HCT116 (cell line): ENCODE data around the gene WFDC1. TPM values are rescaled to one million over a fixed set of nuclear protein-coding genes. Genes with fewer than 3 reads are reported as not detected.

ENCODE experiments used
- ATAC-seq: fragments of 200-7000 bp; cut with Tn5 transposase; 2 replicates; pipeline ENCODE4 v1.9.1; 2020; ENCODE audit warnings: mild to moderate bottlenecking, moderate library complexity
- BruUV-seq: library from RNA; stranded (reverse); fragments of 400-500 nt; replicated peaks from 2 replicates; lab custom pipeline; 2021; lab: Mats Ljungman, UMichigan
- CTCF ChIA-PET: fragments of 300-600 bp; sonication (Branson Sonifier 250); formaldehyde crosslinking; loops from one replicate; lab custom pipeline; 2021; ENCODE audit warnings: antibody characterized with exemption; lab: Charles Lee
- POLR2A ChIA-PET: fragments of 300-600, 350-600 bp; sonication (Branson Sonifier 250); formaldehyde crosslinking; loops from one replicate; lab custom pipeline; 2021; ENCODE audit warnings: antibody characterized with exemption; lab: Charles Lee
- RAD21 ChIA-PET, 2 experiments: fragments of 300-600 bp; sonication (Branson Sonifier 250); formaldehyde crosslinking; loops; one replicate each; lab custom pipeline; 2023; ENCODE audit warnings: low total read pairs in 2 of 2; ENCODE audit not compliant: uncharacterized antibody in 2 of 2, unreplicated experiment in 2 of 2, low non-redundant PET in 1 of 2; lab: Charles Lee
- DNase-seq: peaks from one replicate; pipeline ENCODE4 v3.0.0-alpha.2; 2010; ENCODE audit warnings: low read depth, low spot score
- H2AFZ ChIP-seq: fragments of 200-600 bp; shearing (Covaris generic), sonication (generic); 2 replicates; pipeline ENCODE4 v1.6.1; 2017; ENCODE audit warnings: low read depth, mixed run types, mixed read lengths, antibody characterized with exemption, low read length; ENCODE audit not compliant: poor library complexity, severe bottlenecking
- H3K27ac ChIP-seq: 2 replicates; pipeline ENCODE4 v1.5.1; 2012; ENCODE audit warnings: low read depth, low read length
- H3K27me3 ChIP-seq: fragments of 200-600 bp; sonication (generic); 2 replicates; pipeline ENCODE4 v1.6.1; 2016; ENCODE audit warnings: mixed run types, low read length, mixed read lengths; ENCODE audit not compliant: insufficient read depth
- H3K36me3 ChIP-seq, 2 experiments: fragments of 200-500 bp in 1 of 2; fragments of 200-600 bp in 1 of 2; sonication (Bioruptor generic) in 1 of 2; sonication (generic) in 1 of 2; 2 replicates each; pipeline versions ENCODE4 v1.5.1 to v1.6.1; 2014 to 2016; ENCODE audit warnings: low read length in 2 of 2, inconsistent platforms in 1 of 2, mixed read lengths in 1 of 2, mixed run types in 1 of 2; ENCODE audit not compliant: insufficient read depth in 2 of 2, control insufficient read depth in 1 of 2
- H3K4me1 ChIP-seq, 2 experiments: fragments of 200-600 bp in 1 of 2; sonication (generic) in 1 of 2; 2 replicates each; pipeline versions ENCODE4 v1.5.1 to v1.6.1; 2012 to 2017; ENCODE audit warnings: low read length in 2 of 2, inconsistent platforms in 1 of 2, mild to moderate bottlenecking in 1 of 2, mixed read lengths in 1 of 2, mixed run types in 1 of 2, moderate library complexity in 1 of 2; ENCODE audit not compliant: insufficient read depth in 2 of 2, control insufficient read depth in 1 of 2
- H3K4me2 ChIP-seq: fragments of 200-600 bp; sonication (generic); 2 replicates; pipeline ENCODE4 v1.6.1; 2017; ENCODE audit warnings: mixed run types, low read length, mixed read lengths
- H3K4me3 ChIP-seq, 2 experiments: fragments of 200-600 bp in 1 of 2; sonication (generic) in 1 of 2; replicated peaks in 1 of 2; 2 replicates each; pipeline ENCODE4 v1.5.1; 2011 to 2016; ENCODE audit warnings: low read length in 2 of 2, control low read depth in 1 of 2, low read depth in 1 of 2, mild to moderate bottlenecking in 1 of 2, mixed read lengths in 1 of 2, mixed run types in 1 of 2
- H3K79me2 ChIP-seq: fragments of 200-600 bp; sonication (generic); 2 replicates; pipeline ENCODE4 v1.6.1; 2017; ENCODE audit warnings: mild to moderate bottlenecking, mixed run types, low read length, moderate library complexity, mixed read lengths; ENCODE audit not compliant: insufficient read depth
- H3K9ac ChIP-seq: fragments of 200-600 bp; sonication (generic); 2 replicates; pipeline ENCODE4 v1.6.1; 2016; ENCODE audit warnings: low read length, mixed read lengths
- H3K9me2 ChIP-seq: fragments of 200-600 bp; sonication (generic), shearing (Covaris generic); 2 replicates; pipeline ENCODE4 v1.6.1; 2017; ENCODE audit warnings: mixed run types, mild to moderate bottlenecking, moderate library complexity; ENCODE audit not compliant: insufficient read depth
- H3K9me3 ChIP-seq, 2 experiments: fragments of 200-500 bp in 1 of 2; fragments of 200-600 bp in 1 of 2; sonication (Bioruptor generic) in 1 of 2; sonication (generic) in 1 of 2; 2 replicates each; pipeline ENCODE4 v1.6.1; 2014 to 2017; ENCODE audit warnings: low read length in 2 of 2, mixed read lengths in 2 of 2, inconsistent platforms in 1 of 2, low read depth in 1 of 2, mild to moderate bottlenecking in 1 of 2, mixed run types in 1 of 2, moderate library complexity in 1 of 2; ENCODE audit not compliant: control insufficient read depth in 1 of 2, insufficient read depth in 1 of 2
- H4K20me1 ChIP-seq: fragments of 200-600 bp; sonication (generic), shearing (Covaris generic); 2 replicates; pipeline ENCODE4 v1.6.1; 2017; ENCODE audit warnings: mixed run types, mild to moderate bottlenecking, moderate library complexity; ENCODE audit not compliant: insufficient read depth
- CBX3 ChIP-seq: IDR thresholded peaks from 2 replicates; pipeline ENCODE4 v1.6.1; 2012; ENCODE audit warnings: low read depth
- CEBPB ChIP-seq: IDR thresholded peaks from 2 replicates; pipeline ENCODE4 v1.6.1; 2012; ENCODE audit warnings: low read depth
- EGR1 ChIP-seq: IDR thresholded peaks from 2 replicates; pipeline ENCODE4 v1.6.1; 2012; ENCODE audit warnings: low read depth
- ELF1 ChIP-seq: IDR thresholded peaks from 2 replicates; pipeline ENCODE4 v1.6.1; 2012; ENCODE audit warnings: low read depth, borderline replicate concordance
- EZH2 ChIP-seq: fragments of 200-600 bp; sonication (generic); IDR thresholded peaks from 2 replicates; pipeline ENCODE4 v1.6.1; 2017; ENCODE audit warnings: antibody characterized with exemption, mixed run types
- EZH2phosphoT487 ChIP-seq: fragments of 200-600 bp; IDR thresholded peaks from 2 replicates; pipeline ENCODE4 v1.6.1; 2018; ENCODE audit warnings: antibody characterized with exemption, borderline replicate concordance
- JUND ChIP-seq: IDR thresholded peaks from 2 replicates; pipeline ENCODE4 v1.6.1; 2012
- POLR2AphosphoS5 ChIP-seq: IDR thresholded peaks from 2 replicates; pipeline ENCODE4 v1.6.1; 2011; ENCODE audit warnings: mild to moderate bottlenecking, low read depth, low read length, moderate library complexity
- RAD21 ChIP-seq: IDR thresholded peaks from 2 replicates; pipeline ENCODE4 v1.6.1; 2012; ENCODE audit warnings: low read depth, mild to moderate bottlenecking
- SP1 ChIP-seq: IDR thresholded peaks from 2 replicates; pipeline ENCODE4 v1.6.1; 2012; ENCODE audit warnings: low read depth
- SRF ChIP-seq: IDR thresholded peaks from 2 replicates; pipeline ENCODE4 v1.6.1; 2012; ENCODE audit warnings: low read depth
- ZBTB33 ChIP-seq: IDR thresholded peaks from 2 replicates; pipeline ENCODE4 v1.6.1; 2011; ENCODE audit warnings: mild to moderate bottlenecking, low read length, moderate library complexity; ENCODE audit not compliant: insufficient replicate concordance; ENCODE audit errors: extremely low read depth
- ZFX ChIP-seq: fragments of 450-650 bp; IDR thresholded peaks from 2 replicates; pipeline ENCODE4 v1.6.1; 2017
- intact Hi-C: fragments of 100-400 bp; cut with micrococcal nuclease; formaldehyde crosslinking; loops from 2 replicates; pipeline ENCODE4 v1.10.0; 2022
- total RNA-seq: library from RNA; stranded (reverse); gene quantifications from one replicate; pipeline ENCODE4 v1.2.1, GENCODE V29; 2021; ENCODE audit not compliant: unreplicated experiment
- TF ChIP-seq, protein P1 (sequence below), 3 experiments: fragments of 200-600 bp in 1 of 3; sonication (generic) in 1 of 3; IDR thresholded peaks in 2 of 3; conservative IDR thresholded peaks in 1 of 3; 2 replicates each; pipeline ENCODE4 v1.5.1; 2012 to 2017; ENCODE audit warnings: low read depth in 2 of 3, low read length in 2 of 3, antibody characterized with exemption in 1 of 3, borderline replicate concordance in 1 of 3, control low read depth in 1 of 3, mild to moderate bottlenecking in 1 of 3, mixed read lengths in 1 of 3, mixed run types in 1 of 3, moderate library complexity in 1 of 3; ENCODE audit not compliant: insufficient read depth in 1 of 3
- TF ChIP-seq, protein P2 (sequence below): IDR thresholded peaks from 2 replicates; pipeline ENCODE4 v1.6.1; 2012

Gene WFDC1
- total RNA-seq, 1 experiment from 2014 or later: 0.42 TPM

- H3K79me2 ChIP-seq: no peaks in the 10 kb centered on the region
- no peak overlapping the region for H3K9ac ChIP-seq
- CTCF ChIA-PET: interaction anchor here (0.6 to 2.1 kb wide), 28 partner anchors 8 to 381 kb away, joined by 3 to 27 read pairs (median 4); partner anchors contain the start of genes MBTPS1 and TAF1C
- H3K4me2 ChIP-seq: no peak overlapping the region
- DNase-seq: no peak
- peaks cover 4 to 10% of the 10 kb centered on the region in 2 experiments; a peak in 3 of 4 replicates for H3K4me1 ChIP-seq
- no peak overlapping the region for H3K27ac ChIP-seq
- no peaks in the 10 kb centered on the region for H3K27me3 ChIP-seq
- intact Hi-C loops: loop anchor here (5.0 kb wide), 1 partner anchor 120 kb away; the partner anchor contains the start of gene TAF1C
- no peaks in the 10 kb centered on the region for H4K20me1 ChIP-seq
- BruUV-seq: no TSS peak
- no peak for ATAC-seq
- H3K9me3 ChIP-seq: no peaks in the 10 kb centered on the region
- no peak for TF ChIP-seq SP1
- TF ChIP-seq, all 23 proteins: peak for 0
- ChIA-PET POLR2A (no interaction called here), RAD21 (interaction anchor here (0.8 to 1.1 kb wide), 6 partner anchors 30 to 223 kb away, joined by 3 to 5 read pairs (median 3); no protein-coding TSS in a partner anchor)
- Histone ChIP-seq H3K36me3 (no peaks in the 10 kb centered on the region), H3K4me3 (no peak overlapping the region), H3K9me2 (no peaks in the 10 kb centered on the region), H2AFZ (no peak overlapping the region)
Observed at GRCh38 chr16:84307209-84307954, 12.7 kb downstream of the WFDC1 start.

GRCh38 chr16:84308120-84308519, 13.4 kb downstream of the WFDC1 start:
- CTCF ChIA-PET: interaction anchor here (0.6 to 2.1 kb wide), 29 partner anchors 9 to 381 kb away, joined by 3 to 27 read pairs (median 3); partner anchors contain the start of genes MBTPS1 and TAF1C
- BruUV-seq: no TSS peak
- no peaks in the 10 kb centered on the region for H3K79me2 ChIP-seq
- H3K9me3 ChIP-seq: no peaks in the 10 kb centered on the region
- POLR2A ChIA-PET: no interaction called here
- peak; percentile 89 for ATAC-seq
- no peak overlapping the region for H3K27ac ChIP-seq
- DNase-seq: peak; percentile 63
- H3K9me2 ChIP-seq: no peaks in the 10 kb centered on the region
- H2AFZ ChIP-seq: no peak overlapping the region
- no peaks in the 10 kb centered on the region for H4K20me1 ChIP-seq
- no peaks in the 10 kb centered on the region for H3K36me3 ChIP-seq
- RAD21 ChIA-PET: interaction anchor here (0.8 to 1.1 kb wide), 6 partner anchors 31 to 223 kb away, joined by 3 to 5 read pairs (median 3); no protein-coding TSS in a partner anchor
- peaks cover 6 to 16% of the 10 kb centered on the region in 2 experiments; a peak in 3 of 4 replicates for H3K4me1 ChIP-seq
- peak overlapping the region; percentile 11; the same call in 1 of the 2 replicates for H3K4me2 ChIP-seq
- H3K27me3 ChIP-seq: no peaks in the 10 kb centered on the region
- no peak overlapping the region for H3K9ac ChIP-seq
- no peak overlapping the region for H3K4me3 ChIP-seq
- intact Hi-C loops: loop anchor here (1.0 to 5.0 kb wide), 3 partner anchors 31 to 224 kb away; partner anchors contain the start of gene TAF1C
- peak; percentile 98 for TF ChIP-seq RAD21
- no peak for TF ChIP-seq ZFX
- TF ChIP-seq ZBTB33: no peak
- TF ChIP-seq SP1: no peak
- TF ChIP-seq POLR2AphosphoS5: no peak
- TF ChIP-seq EGR1: no peak
- TF ChIP-seq, protein P1, sequence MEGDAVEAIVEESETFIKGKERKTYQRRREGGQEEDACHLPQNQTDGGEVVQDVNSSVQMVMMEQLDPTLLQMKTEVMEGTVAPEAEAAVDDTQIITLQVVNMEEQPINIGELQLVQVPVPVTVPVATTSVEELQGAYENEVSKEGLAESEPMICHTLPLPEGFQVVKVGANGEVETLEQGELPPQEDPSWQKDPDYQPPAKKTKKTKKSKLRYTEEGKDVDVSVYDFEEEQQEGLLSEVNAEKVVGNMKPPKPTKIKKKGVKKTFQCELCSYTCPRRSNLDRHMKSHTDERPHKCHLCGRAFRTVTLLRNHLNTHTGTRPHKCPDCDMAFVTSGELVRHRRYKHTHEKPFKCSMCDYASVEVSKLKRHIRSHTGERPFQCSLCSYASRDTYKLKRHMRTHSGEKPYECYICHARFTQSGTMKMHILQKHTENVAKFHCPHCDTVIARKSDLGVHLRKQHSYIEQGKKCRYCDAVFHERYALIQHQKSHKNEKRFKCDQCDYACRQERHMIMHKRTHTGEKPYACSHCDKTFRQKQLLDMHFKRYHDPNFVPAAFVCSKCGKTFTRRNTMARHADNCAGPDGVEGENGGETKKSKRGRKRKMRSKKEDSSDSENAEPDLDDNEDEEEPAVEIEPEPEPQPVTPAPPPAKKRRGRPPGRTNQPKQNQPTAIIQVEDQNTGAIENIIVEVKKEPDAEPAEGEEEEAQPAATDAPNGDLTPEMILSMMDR (IDR thresholded peaks at IDR 0.05 in 2 of 3, conservative IDR thresholded peaks at IDR 0.05 in 1 of 3; ENCODE audit: borderline replicate concordance in 1 of 3, insufficient read depth in 1 of 3, low read depth in 2 of 3, low read length in 2 of 3): peak; percentile 88 to 95 (median 93)
- TF ChIP-seq SRF: no peak
- TF ChIP-seq EZH2: no peak
- TF ChIP-seq CBX3: no peak
- TF ChIP-seq CEBPB: no peak
- TF ChIP-seq ELF1: no peak
- TF ChIP-seq, protein P2, sequence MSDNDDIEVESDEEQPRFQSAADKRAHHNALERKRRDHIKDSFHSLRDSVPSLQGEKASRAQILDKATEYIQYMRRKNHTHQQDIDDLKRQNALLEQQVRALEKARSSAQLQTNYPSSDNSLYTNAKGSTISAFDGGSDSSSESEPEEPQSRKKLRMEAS: no peak
- TF ChIP-seq EZH2phosphoT487: no peak
- no peak for TF ChIP-seq JUND
